ENCODE measurements around the gene NHLH1.
"Not testable (repeated sequence)": the region's sequence is repeated elsewhere in the genome, so short reads cannot be mapped to it uniquely, and the experiment has no call there.

NHLH1 gene

DNA sequence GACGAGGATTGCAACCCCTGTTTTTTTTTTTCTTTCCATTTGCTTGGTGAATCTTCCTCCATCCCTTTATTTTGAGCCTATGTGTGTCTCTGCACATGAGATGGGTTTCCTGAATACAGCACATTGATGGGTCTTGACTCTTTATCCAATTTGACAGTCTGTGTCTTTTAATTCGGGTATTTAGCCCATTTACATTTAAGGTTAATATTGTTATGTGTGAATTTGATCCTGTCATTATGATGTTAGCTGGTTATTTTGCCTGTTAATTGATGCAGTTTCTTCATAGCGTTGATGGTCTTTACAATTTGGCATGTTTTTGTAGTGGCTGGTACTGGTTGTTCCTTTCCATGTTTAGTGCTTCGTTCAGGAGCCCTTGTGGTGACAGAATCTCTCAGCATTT lies 21.5 kb downstream of the NHLH1 start:
- DNase-seq, result not testable (repeated sequence)

DNA sequence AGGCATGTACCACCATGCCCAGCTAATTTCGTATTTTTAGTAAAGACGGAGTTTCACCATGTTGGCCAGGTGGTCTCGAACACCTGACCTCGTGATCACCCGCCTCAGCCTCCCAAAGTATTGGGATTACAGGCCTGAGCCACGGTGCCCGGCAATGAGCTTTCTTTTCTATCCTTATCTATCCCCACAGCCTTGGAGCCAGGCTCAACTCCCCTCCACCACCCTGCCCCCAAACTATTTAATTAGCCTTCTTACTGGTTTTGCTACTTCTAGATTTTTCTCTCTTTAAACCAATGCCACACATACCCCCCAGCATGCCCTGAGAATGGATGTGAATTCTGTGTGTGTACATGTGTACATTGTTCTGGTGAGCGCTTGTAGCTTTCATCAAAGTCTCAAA lies 27.8 kb downstream of the NHLH1 start:
- DNase-seq, result no peak

DNA sequence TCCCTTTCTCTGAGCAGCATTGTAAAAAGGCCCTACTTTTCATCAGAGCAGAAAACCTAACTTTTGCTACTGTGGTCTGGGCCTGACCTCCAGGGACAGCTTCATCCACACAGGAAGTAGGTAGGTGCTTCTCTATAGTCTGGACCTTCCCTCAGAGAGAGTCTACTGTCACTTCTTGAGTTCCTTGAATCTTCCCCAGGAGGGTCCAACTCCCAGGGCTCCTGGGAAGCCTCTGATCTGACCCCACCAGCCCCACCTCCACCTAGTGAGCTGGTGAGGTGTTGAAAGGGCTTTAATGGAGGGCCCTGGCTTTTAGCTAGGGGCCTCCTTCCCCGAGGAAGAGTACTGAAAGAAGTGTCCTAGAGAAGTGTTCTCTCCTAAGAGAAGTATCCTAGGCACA lies 30.8 kb downstream of the NHLH1 start:
- no peak for DNase-seq

GRCh38 chr1:160398823-160399222 lies 32.0 kb downstream of the NHLH1 start:
- no peak for DNase-seq

DNA sequence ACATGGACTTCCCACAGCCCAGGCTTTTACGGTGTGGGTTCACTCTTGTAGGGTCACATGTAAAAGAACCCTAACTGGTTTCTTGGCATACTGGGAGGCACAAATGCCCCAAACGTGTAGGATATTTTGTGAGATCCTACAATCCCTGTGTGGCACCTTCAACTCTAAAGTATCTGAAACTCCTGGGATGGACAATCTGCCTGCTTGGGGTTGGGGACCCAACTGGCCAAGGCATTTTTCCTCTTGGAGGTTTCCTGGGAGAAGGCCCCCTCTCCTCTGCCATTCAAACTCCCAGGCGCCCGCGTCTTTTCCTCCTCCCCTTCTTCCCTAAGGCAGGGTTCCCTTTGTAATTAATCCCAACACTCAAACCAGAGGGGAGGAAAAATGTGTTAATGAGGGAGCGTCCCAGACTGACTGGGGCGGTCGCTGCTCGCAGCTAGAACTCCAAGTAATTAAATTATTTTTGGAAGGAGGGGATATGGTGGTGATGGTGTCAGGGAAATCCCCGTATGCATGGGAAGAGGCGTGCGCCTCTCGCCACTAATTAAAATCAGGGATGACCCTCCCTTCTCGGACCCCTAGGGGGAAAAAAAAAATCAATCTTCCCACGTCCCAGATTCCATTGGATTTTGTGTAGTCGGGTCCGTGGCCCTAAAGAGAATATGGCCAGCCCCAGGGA lies 32.8 kb downstream of the NHLH1 start:
- no peak for DNase-seq

DNA sequence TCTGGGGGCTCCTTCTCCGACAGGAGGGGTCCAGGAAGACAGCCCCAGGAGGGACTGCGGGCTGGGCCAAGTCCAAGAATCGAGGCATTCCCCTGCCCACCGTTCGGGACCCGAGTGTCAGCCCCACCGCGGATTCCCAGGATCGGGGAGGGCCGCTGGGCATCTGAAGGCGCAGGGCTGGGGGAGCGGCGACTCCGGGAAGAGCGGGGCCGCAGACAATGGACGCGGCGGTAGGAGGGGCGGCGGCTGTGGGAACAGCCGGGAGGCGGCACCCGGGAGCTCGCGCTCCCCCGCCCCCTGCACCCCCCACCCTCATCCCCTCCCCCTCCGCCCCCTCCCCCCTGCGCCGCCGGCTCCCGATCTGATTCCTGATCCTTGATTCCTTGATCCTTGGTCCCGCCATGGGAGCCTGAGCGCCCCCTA lies 33.4 kb downstream of the NHLH1 start, which contains the start of gene VANGL2:
Gene VANGL2, plus strand, starts transcription at position 342 of the 423 bp plus-strand sequence. CDS start 15,274 bp downstream, outside the sequence.
- peak; percentile 46 for DNase-seq

DNA sequence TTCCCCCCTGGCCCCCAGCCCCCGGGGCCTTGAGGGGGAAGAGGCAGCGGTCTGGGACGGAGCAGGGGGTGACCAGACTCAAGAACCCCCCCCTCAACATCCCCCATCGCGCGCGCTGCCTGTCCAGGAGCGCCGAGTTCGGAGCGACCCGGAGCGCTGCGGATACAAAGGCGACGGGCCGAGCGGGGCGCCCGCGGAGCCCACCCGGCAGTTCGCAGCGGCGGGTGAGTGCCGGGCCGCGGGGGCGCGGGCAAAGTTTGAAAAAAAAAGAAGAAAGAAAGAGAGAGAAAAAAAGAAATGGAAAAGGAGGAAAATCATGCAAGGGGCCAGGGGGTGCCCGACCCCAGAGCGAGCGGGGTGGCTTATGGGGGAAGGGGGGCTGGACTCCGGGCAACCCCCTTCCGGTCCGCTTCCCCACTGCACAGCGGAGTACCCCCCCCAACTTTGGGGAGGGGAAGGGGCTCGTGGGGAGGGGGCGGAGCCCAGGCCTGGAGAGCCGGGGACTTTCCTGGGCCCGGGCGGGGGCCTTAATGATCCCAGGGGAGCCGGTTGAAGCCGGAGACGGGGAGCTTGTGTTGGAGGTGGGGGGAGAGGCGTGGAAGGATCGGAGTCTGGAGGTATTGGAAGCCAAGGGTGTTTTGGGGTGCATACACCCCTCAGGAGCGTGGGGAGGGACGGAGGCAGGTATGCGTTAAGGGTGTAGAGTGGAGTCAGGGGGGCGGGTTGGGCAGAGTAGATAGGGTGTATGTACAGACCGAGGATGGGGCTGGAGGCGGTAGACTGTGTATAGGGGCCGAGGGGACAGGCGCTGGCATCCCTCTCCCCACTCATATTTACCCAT lies 34.0 kb downstream of the NHLH1 start:
- DNase-seq, result no peak

DNA sequence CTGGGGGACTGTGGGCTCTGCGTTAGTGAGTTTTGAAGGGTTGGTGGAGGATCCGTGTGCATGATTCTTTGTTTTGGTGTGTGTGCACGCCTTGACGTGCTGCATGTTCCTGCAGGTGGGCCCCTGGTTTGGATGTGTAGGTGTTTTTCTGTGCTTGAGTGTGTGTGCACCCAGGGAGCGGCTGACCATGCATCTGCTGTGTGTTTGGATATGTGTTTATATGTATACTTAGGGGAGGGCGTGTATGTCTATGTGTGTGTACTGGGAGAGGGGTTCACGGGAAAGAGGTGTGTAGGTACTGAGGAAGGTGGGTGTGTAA lies 34.6 kb downstream of the NHLH1 start:
- no peak for DNase-seq

DNA sequence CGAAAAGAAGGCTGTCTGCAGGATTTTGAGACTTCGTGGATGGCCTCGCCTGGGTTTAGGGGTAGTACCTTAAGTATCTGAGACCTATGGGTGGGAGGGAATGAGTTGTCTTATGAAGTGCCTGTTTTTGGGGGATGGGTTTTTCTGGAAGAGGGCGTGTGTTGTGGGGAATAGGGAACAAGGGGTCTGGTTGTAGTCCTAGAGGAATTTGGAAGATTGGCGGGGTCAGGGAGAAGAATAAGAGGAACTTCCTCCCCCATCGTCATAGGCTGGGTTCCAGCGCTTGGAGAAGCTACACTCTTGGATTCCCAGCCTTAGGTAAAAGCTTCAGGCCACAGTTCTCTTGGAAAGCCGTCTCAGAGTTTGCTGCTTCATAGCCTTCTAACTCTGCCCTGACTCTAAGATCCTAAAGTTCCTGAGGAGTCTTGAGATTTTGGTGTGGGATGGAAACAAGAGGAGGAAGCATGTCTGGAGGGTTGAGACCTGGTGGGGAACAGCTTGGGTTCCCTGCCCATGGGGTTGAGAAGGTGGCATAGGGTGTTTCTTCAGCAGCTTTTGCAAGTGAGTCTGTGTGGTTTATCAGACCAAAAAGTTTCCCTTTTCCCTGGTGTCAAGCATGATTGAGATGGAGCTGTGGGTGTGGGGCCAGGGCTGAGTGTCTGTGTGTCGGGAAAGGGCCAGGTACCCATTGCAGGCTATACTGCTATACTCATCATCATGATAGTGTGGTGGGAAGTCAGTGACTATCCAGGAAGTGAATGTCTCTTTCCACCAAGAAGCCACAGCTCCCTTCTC lies 35.3 kb downstream of the NHLH1 start:
- no peak for DNase-seq

- no peak for DNase-seq
Measured at GRCh38 chr1:160403244-160403643, 36.4 kb downstream of the NHLH1 start.

- no peak for DNase-seq
Measured at GRCh38 chr1:160404094-160404493, 37.2 kb downstream of the NHLH1 start.

- no peak for DNase-seq
Measured at GRCh38 chr1:160405331-160405877, 38.5 kb downstream of the NHLH1 start.

DNA sequence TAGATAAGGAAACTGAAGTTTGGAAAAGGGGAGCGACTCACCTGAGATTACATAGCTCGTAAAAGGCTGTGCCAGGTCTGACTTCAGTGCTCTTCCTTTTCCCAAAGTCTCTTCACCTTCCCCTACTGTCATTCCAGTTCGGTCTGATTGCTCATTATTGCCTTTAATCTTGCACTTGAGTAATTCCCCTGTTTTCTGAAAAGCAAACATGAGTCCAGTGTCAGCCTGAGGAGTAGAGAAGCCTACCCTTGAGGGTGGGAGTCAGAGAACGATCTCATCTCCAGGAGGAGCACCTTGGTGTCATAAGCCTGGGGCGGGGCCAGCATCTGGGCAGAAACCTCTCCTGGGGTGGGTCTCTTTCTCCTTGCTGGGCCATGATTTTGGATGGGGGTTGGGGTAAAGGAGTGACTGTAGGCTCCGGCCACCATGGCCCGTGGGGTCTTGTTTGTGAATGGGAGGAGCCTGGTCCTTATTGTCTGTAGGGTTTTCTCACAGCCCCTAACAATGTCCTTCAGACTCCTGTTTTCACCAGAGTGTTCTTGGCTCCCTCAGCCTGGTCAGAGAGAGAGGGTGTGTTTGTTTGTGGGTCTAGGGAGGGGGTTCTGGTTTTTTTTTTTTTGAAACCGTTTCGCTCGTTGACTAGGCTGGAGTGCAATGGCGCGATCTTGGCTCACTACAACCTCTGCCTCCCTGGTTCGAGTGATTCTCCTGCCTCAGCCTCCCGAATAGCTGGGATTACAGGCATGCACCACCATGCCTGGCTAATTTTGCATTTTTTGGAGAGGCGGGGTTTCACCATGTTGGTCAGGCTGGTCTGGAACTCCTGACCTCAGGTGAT lies 39.5 kb downstream of the NHLH1 start:
- no peak for DNase-seq

GRCh38 chr1:160407839-160408801 lies 41.2 kb downstream of the NHLH1 start:
- no peak for DNase-seq

GRCh38 chr1:160408864-160409263 lies 42.0 kb downstream of the NHLH1 start:
- DNase-seq, result no peak

DNA sequence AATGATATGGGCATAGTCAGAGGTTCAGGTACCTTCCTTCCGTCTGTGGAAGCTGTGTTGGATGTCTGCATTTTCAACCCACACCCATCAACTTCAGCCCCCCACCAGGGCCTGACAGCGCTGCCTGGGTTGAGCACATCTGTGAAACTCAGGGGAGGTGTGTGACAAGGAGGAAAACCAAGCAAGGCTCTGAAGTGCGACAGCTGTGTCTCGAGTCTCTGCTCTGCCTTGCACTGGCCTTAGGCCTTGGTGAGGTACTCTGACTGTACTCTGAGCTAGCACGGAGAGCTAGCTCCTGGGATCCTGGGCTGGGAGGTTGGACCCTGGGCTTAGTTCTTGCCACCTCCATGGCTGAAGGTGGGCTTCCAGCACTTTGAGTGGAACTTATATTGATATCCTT lies 42.6 kb downstream of the NHLH1 start:
- DNase-seq, result no peak

DNA sequence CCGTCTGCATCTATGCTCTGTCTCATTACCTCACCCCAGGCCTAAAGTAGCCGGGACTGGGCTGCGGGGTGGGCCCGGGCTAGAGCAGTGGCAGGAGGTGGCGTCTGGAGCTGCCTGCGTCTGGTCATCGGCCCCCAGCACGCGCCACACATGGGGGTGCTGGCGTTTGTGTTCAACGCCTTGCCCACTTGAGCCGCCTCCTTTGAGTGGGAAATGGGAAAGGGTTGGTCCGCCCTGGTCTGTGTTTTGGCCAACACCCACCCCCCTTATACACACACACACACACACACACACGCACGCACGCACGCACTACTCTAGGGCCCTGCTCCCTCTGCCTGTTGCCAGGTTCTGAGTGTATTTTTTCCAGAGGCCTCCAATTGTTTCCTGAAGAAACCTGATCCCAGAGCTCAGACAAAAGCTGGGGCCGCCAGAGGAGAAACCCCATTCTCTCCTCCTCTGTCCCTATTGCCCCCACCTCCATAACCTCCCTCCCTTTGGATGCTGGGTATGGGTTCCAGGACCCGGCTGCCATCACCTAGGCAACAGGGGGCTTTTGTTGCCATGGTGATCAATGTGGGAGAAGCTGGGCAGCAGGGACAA lies 43.6 kb downstream of the NHLH1 start:
- no peak for DNase-seq

DNA sequence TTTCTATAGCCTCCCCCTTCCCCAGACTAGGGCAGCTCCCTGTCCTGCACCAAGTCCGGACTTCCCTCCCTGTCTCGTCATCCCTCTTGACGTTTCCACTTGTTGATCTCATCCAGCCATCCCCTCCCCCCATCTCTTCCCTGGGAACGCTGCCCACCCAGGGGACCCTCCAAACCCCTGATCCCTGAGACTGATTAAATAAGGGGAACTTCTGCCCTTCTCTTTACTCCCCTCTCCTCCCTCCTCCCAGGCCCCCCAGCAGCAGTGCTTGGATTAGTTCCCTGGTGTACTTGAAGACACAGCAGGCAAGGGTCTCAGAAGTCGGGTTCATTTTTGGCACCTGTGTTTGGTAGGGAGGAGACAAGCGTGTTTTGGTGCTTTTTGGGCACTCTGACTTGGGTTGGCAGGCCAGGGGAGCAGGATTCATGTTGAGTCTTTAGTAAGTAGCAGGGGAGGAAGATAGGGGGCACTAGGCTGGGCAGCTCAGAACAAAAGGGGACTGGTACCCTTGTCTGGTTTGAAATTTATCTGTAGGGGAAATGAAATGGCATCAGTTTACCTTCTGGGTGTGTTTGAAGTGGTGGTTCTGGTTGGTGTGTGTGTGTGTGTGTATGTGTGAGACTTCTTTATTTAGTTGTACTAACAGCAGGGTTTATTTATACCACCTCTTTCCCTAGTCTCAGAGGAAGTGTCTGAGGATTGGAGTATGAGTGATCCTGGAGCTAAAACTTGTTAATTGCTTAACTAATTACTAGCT lies 44.6 kb downstream of the NHLH1 start:
- DNase-seq, result no peak

DNA sequence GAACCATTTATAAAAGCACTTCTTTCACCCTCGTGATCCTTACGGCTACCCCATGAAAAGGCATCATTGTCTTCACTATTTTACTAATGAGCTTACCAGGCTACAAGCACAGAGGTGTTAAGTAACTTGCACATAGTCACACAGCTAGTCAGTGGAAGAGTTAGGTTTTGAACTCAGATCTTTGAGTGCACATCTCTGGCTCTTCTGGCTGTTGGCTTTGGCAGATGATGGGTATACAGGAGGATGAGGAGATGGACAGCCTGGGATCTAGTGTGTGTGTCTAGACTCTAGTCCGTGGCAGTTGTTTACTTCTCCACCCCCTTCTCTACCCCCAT lies 45.1 kb downstream of the NHLH1 start:
- DNase-seq, result no peak

DNA sequence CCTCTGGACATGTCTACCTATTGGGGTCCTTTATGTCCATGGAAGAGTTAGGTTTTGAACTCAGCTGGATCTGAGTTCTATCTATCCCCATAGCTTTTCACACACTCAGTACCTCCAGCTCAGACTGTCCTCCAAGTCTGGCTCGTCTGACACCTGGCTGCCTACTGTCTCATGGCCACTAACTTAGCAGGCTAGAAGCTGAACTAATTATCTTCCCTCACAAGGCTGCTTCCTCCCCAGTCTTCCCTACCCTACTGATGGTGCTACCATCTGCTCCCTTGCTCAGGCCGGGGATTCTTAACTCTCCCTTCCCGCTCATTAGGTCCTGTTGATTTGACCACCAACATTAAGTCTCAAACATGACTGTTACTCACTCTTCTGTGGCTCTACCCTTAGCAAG lies 46.8 kb downstream of the NHLH1 start:
- DNase-seq, result no peak
